IMR-90 (cell line): ENCODE measurements around the gene TSC22D3. TPM values are rescaled to one million over a fixed set of nuclear protein-coding genes. Genes with fewer than 3 reads are reported as not detected.

Experiments used
- ATAC-seq: fragments of 200-7000 bp; cut with Tn5 transposase; 2 replicates; pipeline ENCODE4 v1.9.1; 2020; ENCODE audit warnings: low read depth, mild to moderate bottlenecking, moderate library complexity
- BruUV-seq: library from RNA; stranded (reverse); fragments of 400-500 nt; replicated peaks from 2 replicates; lab custom pipeline; 2021; lab: Mats Ljungman, UMichigan
- CTCF ChIA-PET: fragments of 300-600 bp; formaldehyde crosslinking; extraction: SDS; loops from one replicate; lab custom pipeline; 2021; ENCODE audit warnings: antibody characterized with exemption; lab: Yijun Ruan, JAX
- POLR2A ChIA-PET: fragments of 300-600 bp; sonication (Branson Sonifier 250); formaldehyde crosslinking; loops from one replicate; lab custom pipeline; 2022; ENCODE audit warnings: antibody characterized with exemption; ENCODE audit not compliant: unreplicated experiment; lab: Charles Lee
- DNase-seq: peaks from one replicate; pipeline ENCODE4 v3.0.0; 2013
- H2AFZ ChIP-seq: replicated peaks from 2 replicates; pipeline ENCODE3; 2013; ENCODE audit warnings: low read length, mild to moderate bottlenecking; ENCODE audit not compliant: poor library complexity
- H2AK5ac ChIP-seq: 2 replicates; pipeline ENCODE4 v1.6.1; 2013; ENCODE audit warnings: low read depth, low read length, inconsistent platforms
- H2AK9ac ChIP-seq: replicated peaks from 2 replicates; pipeline ENCODE3; 2013; ENCODE audit warnings: mild to moderate bottlenecking, low read depth, low read length, moderate library complexity; ENCODE audit not compliant: poor library complexity
- H2BK120ac ChIP-seq: 2 replicates; pipeline ENCODE4 v1.6.1; 2013; ENCODE audit warnings: low read depth, low read length, inconsistent platforms
- H2BK15ac ChIP-seq: 3 replicates; pipeline ENCODE4 v1.6.1; 2013; ENCODE audit warnings: low read depth, low read length, inconsistent platforms
- H2BK20ac ChIP-seq: 2 replicates; pipeline ENCODE4 v1.6.1; 2013; ENCODE audit warnings: low read depth, mild to moderate bottlenecking, inconsistent platforms, low read length, moderate library complexity
- H2BK5ac ChIP-seq: 2 replicates; pipeline ENCODE4 v1.6.1; 2013; ENCODE audit warnings: mild to moderate bottlenecking, low read depth, low read length, inconsistent platforms; ENCODE audit not compliant: poor library complexity, severe bottlenecking
- H3K14ac ChIP-seq: replicated peaks from 2 replicates; pipeline ENCODE4 v1.6.1; 2013; ENCODE audit warnings: low read depth, low read length, inconsistent platforms
- H3K18ac ChIP-seq: 2 replicates; pipeline ENCODE4 v1.6.1; 2013; ENCODE audit warnings: low read depth, low read length, control low read depth
- H3K23ac ChIP-seq: 2 replicates; pipeline ENCODE4 v1.6.1; 2013; ENCODE audit warnings: low read depth, low read length, inconsistent platforms
- H3K27ac ChIP-seq: 2 replicates; pipeline ENCODE4 v1.5.1; 2013; ENCODE audit warnings: mild to moderate bottlenecking, control low read depth, low read length; ENCODE audit not compliant: insufficient read depth
- H3K27me3 ChIP-seq: 2 replicates; pipeline ENCODE4 v1.6.1; 2013; ENCODE audit warnings: low read length; ENCODE audit not compliant: control insufficient read depth, insufficient read depth
- H3K36me3 ChIP-seq: 2 replicates; pipeline ENCODE4 v1.6.1; 2013; ENCODE audit warnings: low read length, mixed read lengths; ENCODE audit not compliant: control insufficient read depth, insufficient read depth
- H3K4ac ChIP-seq: 2 replicates; pipeline ENCODE4 v1.6.1; 2013; ENCODE audit warnings: low read depth, low read length, inconsistent platforms
- H3K4me1 ChIP-seq: 2 replicates; pipeline ENCODE4 v1.6.1; 2013; ENCODE audit warnings: low read length, mixed read lengths; ENCODE audit not compliant: control insufficient read depth, insufficient read depth
- H3K4me2 ChIP-seq: 2 replicates; pipeline ENCODE4 v1.6.1; 2013; ENCODE audit warnings: low read depth, mild to moderate bottlenecking, control low read depth, low read length, moderate library complexity
- H3K4me3 ChIP-seq: 2 replicates; pipeline ENCODE4 v1.5.1; 2013; ENCODE audit warnings: low read depth, mild to moderate bottlenecking, control low read depth, low read length, moderate library complexity; ENCODE audit not compliant: insufficient read depth
- H3K56ac ChIP-seq: 2 replicates; pipeline ENCODE4 v1.6.1; 2013; ENCODE audit warnings: low read length, inconsistent platforms; ENCODE audit not compliant: insufficient read depth; ENCODE audit errors: extremely low read depth
- H3K79me1 ChIP-seq, 2 experiments: 2 replicates each; pipeline ENCODE4 v1.6.1; 2013; ENCODE audit warnings: low read length in 2 of 2, inconsistent platforms in 1 of 2, low read depth in 1 of 2
- H3K9ac ChIP-seq: 2 replicates; pipeline ENCODE4 v1.6.1; 2013; ENCODE audit warnings: low read depth, low read length, control low read depth
- H3K9me1 ChIP-seq: 2 replicates; pipeline ENCODE4 v1.6.1; 2013; ENCODE audit warnings: low read length, inconsistent platforms; ENCODE audit not compliant: insufficient read depth
- H3K9me3 ChIP-seq: 2 replicates; pipeline ENCODE4 v1.6.1; 2013; ENCODE audit warnings: low read length; ENCODE audit not compliant: control insufficient read depth, insufficient read depth
- H4K20me1 ChIP-seq: 2 replicates; pipeline ENCODE4 v1.6.1; 2013; ENCODE audit warnings: low read length, inconsistent platforms; ENCODE audit not compliant: insufficient read depth
- H4K5ac ChIP-seq: 2 replicates; pipeline ENCODE4 v1.6.1; 2013; ENCODE audit warnings: mild to moderate bottlenecking, low read depth, low read length, control low read depth
- H4K8ac ChIP-seq, 2 experiments: 2 replicates each; pipeline ENCODE4 v1.6.1; 2013; ENCODE audit warnings: low read depth in 2 of 2, low read length in 2 of 2, control low read depth in 1 of 2, inconsistent platforms in 1 of 2
- H4K91ac ChIP-seq: 2 replicates; pipeline ENCODE4 v1.6.1; 2013; ENCODE audit warnings: low read depth, low read length, inconsistent platforms; ENCODE audit not compliant: insufficient read depth
- BHLHE40 ChIP-seq: fragments of 150-350 bp; IDR thresholded peaks from 2 replicates; pipeline ENCODE4 v1.6.1; 2016; ENCODE audit warnings: mild to moderate bottlenecking, low read depth, low read length
- CEBPB ChIP-seq: IDR thresholded peaks from 2 replicates; pipeline ENCODE4 v1.6.1; 2012; ENCODE audit warnings: low read depth, low read length, improper control_type of control experiment
- CHD1 ChIP-seq: IDR thresholded peaks from 2 replicates; pipeline ENCODE4 v1.6.1; 2012; ENCODE audit warnings: low read depth, low read length, improper control_type of control experiment
- CTCF ChIP-seq: conservative IDR thresholded peaks from 2 replicates; pipeline ENCODE4 v1.5.1; 2012; ENCODE audit warnings: mild to moderate bottlenecking, low read depth, low read length, improper control_type of control experiment
- ELK1 ChIP-seq: fragments of 150-350 bp; IDR thresholded peaks from 2 replicates; pipeline ENCODE4 v1.6.1; 2016; ENCODE audit warnings: low read depth, mild to moderate bottlenecking, low read length, moderate library complexity, borderline replicate concordance
- MAFK ChIP-seq: IDR thresholded peaks from 2 replicates; pipeline ENCODE4 v1.6.1; 2012; ENCODE audit warnings: low read depth, low read length, improper control_type of control experiment
- MAZ ChIP-seq: IDR thresholded peaks from 2 replicates; pipeline ENCODE4 v1.6.1; 2012; ENCODE audit warnings: low read depth, mild to moderate bottlenecking, low read length, improper control_type of control experiment, moderate library complexity, borderline replicate concordance
- MXI1 ChIP-seq: IDR thresholded peaks from 2 replicates; pipeline ENCODE4 v1.6.1; 2012; ENCODE audit warnings: low read depth, mild to moderate bottlenecking, low read length, moderate library complexity, borderline replicate concordance
- NFE2L2 ChIP-seq: fragments of 150-350 bp; IDR thresholded peaks from 2 replicates; pipeline ENCODE4 v1.6.1; 2016; ENCODE audit warnings: low read depth, mild to moderate bottlenecking, low read length
- POLR2A ChIP-seq: IDR thresholded peaks from 2 replicates; pipeline ENCODE4 v1.6.1; 2012; ENCODE audit warnings: mild to moderate bottlenecking, low read depth, low read length
- RAD21 ChIP-seq: IDR thresholded peaks from 2 replicates; pipeline ENCODE4 v1.6.1; 2012; ENCODE audit warnings: low read length, improper control_type of control experiment
- RCOR1 ChIP-seq: IDR thresholded peaks from 2 replicates; pipeline ENCODE4 v1.6.1; 2012; ENCODE audit warnings: mild to moderate bottlenecking, low read length, improper control_type of control experiment; ENCODE audit not compliant: insufficient replicate concordance
- RFX5 ChIP-seq: IDR thresholded peaks from 2 replicates; pipeline ENCODE4 v1.8.0; 2012; ENCODE audit warnings: low read depth, mild to moderate bottlenecking, low read length, moderate library complexity
- SMC3 ChIP-seq: fragments of 150-350 bp; IDR thresholded peaks from 2 replicates; pipeline ENCODE4 v1.6.1; 2016; ENCODE audit warnings: low read depth, mild to moderate bottlenecking, antibody characterized with exemption, low read length, moderate library complexity
- WGBS, 2 experiments: methylation state at CpG; one replicate each; pipeline versions ENCODE4 v1.1.5 to v1.1.7; 2013; ENCODE audit warnings: missing lambda C conversion rate in 2 of 2; ENCODE audit not compliant: insufficient read length in 1 of 2; ENCODE audit errors: extremely low coverage in 2 of 2; 5-methylcytosine and 5-hydroxymethylcytosine counted together
- dilution Hi-C: fragments of 300-500 bp; cut with HindIII; formaldehyde crosslinking; loops from one replicate; pipeline ENCODE4 v1.14.3; 2018; ENCODE audit warnings: low sequenced_read_pairs; ENCODE audit not compliant: unreplicated experiment
- in situ Hi-C: fragments of 300-500 bp; cut with MboI; formaldehyde crosslinking; loops from 3 replicates; pipeline ENCODE4 v1.14.3; 2019; ENCODE audit warnings: low sequenced_read_pairs, inconsistent platforms, mixed read lengths
- intact Hi-C: fragments of 100-400 bp; cut with micrococcal nuclease; formaldehyde crosslinking; loops from 2 replicates; pipeline ENCODE4 v1.10.0; 2022
- polyA plus RNA-seq, 3 experiments: library from polyadenylated mRNA; depleted of rRNA; stranded (reverse); fragments of >200 nt; gene quantifications; 2 replicates each; pipeline ENCODE4 v1.2.3, GENCODE V29; 2012; ENCODE audit warnings: low replicate concordance in 1 of 3
- total RNA-seq: library from RNA; depleted of rRNA; stranded (reverse); fragments of >200 nt; gene quantifications from 2 replicates; pipeline ENCODE4 v1.2.3, GENCODE V29; 2012

TSC22D3 gene
- total and polyA plus RNA-seq, 2 of the 4 experiments (the other 2 are of a cell fraction): 9.9 to 14.0 TPM

GRCh38 chrX:107716118-107716684 lies 59.4 kb downstream of the TSC22D3 start:
- H2BK5ac ChIP-seq: peak overlapping the region; percentile 43

More at GRCh38 chrX:107716118-107716684, 59.4 kb downstream of the TSC22D3 start:
- peak overlapping the region; percentile 68 for H3K4ac ChIP-seq
- intact Hi-C loops (loop anchor here (2.0 to 5.0 kb wide), 2 partner anchors 39 to 689 kb away; no protein-coding TSS in a partner anchor), in situ Hi-C loops (loop anchor here (5.0 kb wide), 1 partner anchor 39 kb away; no protein-coding TSS in a partner anchor), dilution Hi-C loops (no loop called here)
- no TSS peak for BruUV-seq
- DNase-seq (peak; percentile 21), ATAC-seq (peak; percentile 62)
- 16% methylated on average over 18 of the region's 52 CpGs; no CpG with 5 or more reads in 1 of the 2 experiments for WGBS, 2 experiments
- peak overlapping the region; percentile 26; the same call in 1 of the 2 replicates for H2BK120ac ChIP-seq
- H3K27ac ChIP-seq: peak overlapping the region; percentile 72
- no peak overlapping the region for H2AK5ac ChIP-seq
- no peak overlapping the region; the same call in 1 of the 2 replicates for H3K23ac ChIP-seq
- peaks cover 9% of the 10 kb centered on the region; the same call in 1 of the 2 replicates for H3K4me1 ChIP-seq
- H4K8ac ChIP-seq: peak overlapping the region; percentile 54 to 59; a peak in 2 of 4 replicates
- no peak overlapping the region; the same call in 1 of the 2 replicates for H3K18ac ChIP-seq
- H3K36me3 ChIP-seq: peaks cover 3% of the 10 kb centered on the region; the same call in 1 of the 2 replicates
- H4K5ac ChIP-seq: no peak overlapping the region
- H3K14ac ChIP-seq: peak overlapping the region; percentile 64
- H2BK15ac ChIP-seq: no peak overlapping the region
- H3K9me1 ChIP-seq: peaks cover 19% of the 10 kb centered on the region
- peak overlapping the region; percentile 46 for H2AK9ac ChIP-seq
- H3K9ac ChIP-seq: peak overlapping the region; percentile 79
- H3K56ac ChIP-seq: peak overlapping the region; percentile 61; the same call in 1 of the 2 replicates
- peak overlapping the region; percentile 43 for H3K4me3 ChIP-seq
- H2AFZ ChIP-seq: peak overlapping the region; percentile 85
- no peak overlapping the region for H4K91ac ChIP-seq
- no peaks in the 10 kb centered on the region for H4K20me1 ChIP-seq
- H3K79me1 ChIP-seq: peaks cover 0 to 14% of the 10 kb centered on the region in 2 experiments; a peak in 2 of 4 replicates
- H3K4me2 ChIP-seq: peak overlapping the region; percentile 82
- CTCF ChIA-PET: interaction anchor here (0.7 to 2.1 kb wide), 3 partner anchors 39 to 57 kb away, joined by 3 to 8 read pairs (median 7); no protein-coding TSS in a partner anchor
- H3K9me3 ChIP-seq: no peaks in the 10 kb centered on the region
- TF ChIP-seq CTCF: no peak
- no peak for TF ChIP-seq MXI1
- TF ChIP-seq MAFK: no peak
- TF ChIP-seq ELK1: no peak
- TF ChIP-seq POLR2A: no peak
- no peak for TF ChIP-seq SMC3
- no peak for TF ChIP-seq CEBPB
- TF ChIP-seq RAD21: no peak
- no peak for TF ChIP-seq MAZ
- no peak; the same call in 1 of the 2 replicates for TF ChIP-seq CHD1
- no peak for TF ChIP-seq RCOR1
- TF ChIP-seq NFE2L2: no peak
- no peak for TF ChIP-seq RFX5
- TF ChIP-seq BHLHE40: no peak
- H3K27me3 ChIP-seq: peaks cover 10% of the 10 kb centered on the region
- POLR2A ChIA-PET: interaction anchor here (0.8 kb wide), 1 partner anchor 41 kb away, joined by 3 read pairs; no protein-coding TSS in a partner anchor
- no peak overlapping the region for H2BK20ac ChIP-seq
